B cell (primary cell): ENCODE data around the gene RICTOR.

Experiments used
- EZH2 ChIP-seq: IDR thresholded peaks from 2 replicates; pipeline ENCODE4 v1.6.1; 2012; ENCODE audit warnings: borderline replicate concordance, low read depth, mild to moderate bottlenecking, moderate library complexity, low read length; ENCODE audit not compliant: insufficient read depth, poor library complexity, severe bottlenecking
- TF ChIP-seq, protein P1 (sequence below): fragments of 200-600 bp; IDR thresholded peaks from one replicate; pipeline ENCODE4 v1.8.0; 2022; ENCODE audit warnings: antibody characterized with exemption, mild to moderate bottlenecking

DNA sequence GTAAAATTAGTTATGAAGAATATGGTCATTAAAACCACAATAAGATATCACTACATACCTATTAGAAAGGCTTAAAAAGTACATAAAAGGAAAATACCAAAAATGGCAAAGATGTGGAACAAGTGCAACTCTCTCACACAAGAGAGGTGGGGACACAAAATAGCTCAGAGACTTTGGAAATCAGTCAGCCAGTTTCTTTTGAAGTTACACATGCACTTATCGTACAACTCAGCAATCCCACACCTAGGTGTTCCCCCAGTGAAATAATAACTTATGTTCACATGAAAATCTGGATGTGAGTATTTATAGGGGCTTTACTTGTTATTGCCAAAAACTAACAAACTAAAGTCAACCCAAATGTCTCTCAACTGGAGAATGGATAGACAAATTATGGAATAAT is 9.8 kb upstream of the RICTOR start:
- TF ChIP-seq, protein P1, sequence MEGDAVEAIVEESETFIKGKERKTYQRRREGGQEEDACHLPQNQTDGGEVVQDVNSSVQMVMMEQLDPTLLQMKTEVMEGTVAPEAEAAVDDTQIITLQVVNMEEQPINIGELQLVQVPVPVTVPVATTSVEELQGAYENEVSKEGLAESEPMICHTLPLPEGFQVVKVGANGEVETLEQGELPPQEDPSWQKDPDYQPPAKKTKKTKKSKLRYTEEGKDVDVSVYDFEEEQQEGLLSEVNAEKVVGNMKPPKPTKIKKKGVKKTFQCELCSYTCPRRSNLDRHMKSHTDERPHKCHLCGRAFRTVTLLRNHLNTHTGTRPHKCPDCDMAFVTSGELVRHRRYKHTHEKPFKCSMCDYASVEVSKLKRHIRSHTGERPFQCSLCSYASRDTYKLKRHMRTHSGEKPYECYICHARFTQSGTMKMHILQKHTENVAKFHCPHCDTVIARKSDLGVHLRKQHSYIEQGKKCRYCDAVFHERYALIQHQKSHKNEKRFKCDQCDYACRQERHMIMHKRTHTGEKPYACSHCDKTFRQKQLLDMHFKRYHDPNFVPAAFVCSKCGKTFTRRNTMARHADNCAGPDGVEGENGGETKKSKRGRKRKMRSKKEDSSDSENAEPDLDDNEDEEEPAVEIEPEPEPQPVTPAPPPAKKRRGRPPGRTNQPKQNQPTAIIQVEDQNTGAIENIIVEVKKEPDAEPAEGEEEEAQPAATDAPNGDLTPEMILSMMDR = no peak
- no peak for TF ChIP-seq EZH2
